ENCODE results near the gene DCAF4.

Gene DCAF4

GRCh38 chr14:72882463-72882862 is 43.8 kb upstream of the DCAF4 start:
- ATAC-seq: no peak
- TF ChIP-seq TCF4 (CRISPR knock-in tag; IDR thresholded peaks at IDR 0.05; ENCODE audit: borderline replicate concordance): no peak
- TF ChIP-seq, protein P1, sequence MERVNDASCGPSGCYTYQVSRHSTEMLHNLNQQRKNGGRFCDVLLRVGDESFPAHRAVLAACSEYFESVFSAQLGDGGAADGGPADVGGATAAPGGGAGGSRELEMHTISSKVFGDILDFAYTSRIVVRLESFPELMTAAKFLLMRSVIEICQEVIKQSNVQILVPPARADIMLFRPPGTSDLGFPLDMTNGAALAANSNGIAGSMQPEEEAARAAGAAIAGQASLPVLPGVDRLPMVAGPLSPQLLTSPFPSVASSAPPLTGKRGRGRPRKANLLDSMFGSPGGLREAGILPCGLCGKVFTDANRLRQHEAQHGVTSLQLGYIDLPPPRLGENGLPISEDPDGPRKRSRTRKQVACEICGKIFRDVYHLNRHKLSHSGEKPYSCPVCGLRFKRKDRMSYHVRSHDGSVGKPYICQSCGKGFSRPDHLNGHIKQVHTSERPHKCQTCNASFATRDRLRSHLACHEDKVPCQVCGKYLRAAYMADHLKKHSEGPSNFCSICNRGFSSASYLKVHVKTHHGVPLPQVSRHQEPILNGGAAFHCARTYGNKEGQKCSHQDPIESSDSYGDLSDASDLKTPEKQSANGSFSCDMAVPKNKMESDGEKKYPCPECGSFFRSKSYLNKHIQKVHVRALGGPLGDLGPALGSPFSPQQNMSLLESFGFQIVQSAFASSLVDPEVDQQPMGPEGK (CRISPR knock-in tag; IDR thresholded peaks at IDR 0.05; ENCODE audit: borderline replicate concordance): no peak

DNA sequence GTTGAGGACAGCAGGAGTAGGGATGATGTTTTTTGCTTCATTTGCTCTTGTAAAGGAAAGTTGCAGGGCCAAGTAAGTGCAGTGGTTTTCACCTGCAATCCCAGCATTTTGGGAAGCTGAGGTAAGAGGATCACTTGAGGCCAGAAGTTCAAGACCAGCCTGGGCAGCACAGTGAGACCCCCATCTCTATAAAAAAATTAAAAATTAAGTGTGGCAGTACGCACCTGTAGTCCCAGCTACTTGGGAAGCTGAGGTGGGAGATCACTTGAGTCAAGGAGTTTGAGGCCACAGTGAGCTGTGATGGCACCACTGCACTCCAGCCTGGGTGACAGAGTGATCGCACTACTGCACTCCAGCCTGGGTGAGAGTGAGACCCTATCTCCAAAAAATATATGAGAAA is 43.2 kb upstream of the DCAF4 start:
- no peak for TF ChIP-seq RARB (CRISPR knock-in tag; IDR thresholded peaks at IDR 0.05)
- TF ChIP-seq CSDC2 (CRISPR knock-in tag; IDR thresholded peaks at IDR 0.05): no peak
- TF ChIP-seq ZNF70 (CRISPR knock-in tag; IDR thresholded peaks at IDR 0.05): no peak
- TF ChIP-seq ZC3H10 (CRISPR knock-in tag; IDR thresholded peaks at IDR 0.05): no peak
- TF ChIP-seq OSR1 (CRISPR knock-in tag; IDR thresholded peaks at IDR 0.05): no peak
- TF ChIP-seq SNAI2 (CRISPR knock-in tag; IDR thresholded peaks at IDR 0.05): no peak
- TF ChIP-seq ZFP30 (CRISPR knock-in tag; IDR thresholded peaks at IDR 0.05): no peak
- no peak for TF ChIP-seq TCF4 (CRISPR knock-in tag; IDR thresholded peaks at IDR 0.05; ENCODE audit: borderline replicate concordance)
- no peak for ATAC-seq

DNA sequence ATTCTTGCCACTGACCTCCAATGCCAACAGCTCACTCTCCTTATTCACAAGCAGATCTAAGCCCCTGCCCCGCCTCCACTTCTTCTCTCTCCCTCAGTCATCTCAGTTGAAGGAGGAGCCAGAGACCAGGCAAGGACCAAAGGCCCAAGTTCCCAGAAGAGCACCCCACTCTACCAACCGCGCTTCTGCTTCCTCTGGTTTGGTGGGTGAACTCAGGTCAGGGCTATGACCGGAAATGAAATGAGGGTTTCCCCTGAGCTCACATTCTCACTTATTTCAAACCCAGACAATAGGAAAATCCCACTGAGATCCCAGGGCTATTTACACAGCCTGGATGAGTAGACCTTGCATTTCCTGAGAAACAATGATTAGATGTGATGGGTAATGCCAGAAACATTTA is 42.3 kb upstream of the DCAF4 start:
- no peak for ATAC-seq
- no peak for TF ChIP-seq GLIS3 (CRISPR knock-in tag; IDR thresholded peaks at IDR 0.05)
- TF ChIP-seq ZNF8 (CRISPR knock-in tag; IDR thresholded peaks at IDR 0.05): no peak
- no peak for TF ChIP-seq TCF4 (CRISPR knock-in tag; IDR thresholded peaks at IDR 0.05; ENCODE audit: borderline replicate concordance)
- no peak for TF ChIP-seq PPARA (CRISPR knock-in tag; IDR thresholded peaks at IDR 0.05; ENCODE audit: borderline replicate concordance)
- no peak for TF ChIP-seq CSDC2 (CRISPR knock-in tag; IDR thresholded peaks at IDR 0.05)
- no peak for TF ChIP-seq TOX (CRISPR knock-in tag; IDR thresholded peaks at IDR 0.05; ENCODE audit: borderline replicate concordance)
- TF ChIP-seq, protein P2, sequence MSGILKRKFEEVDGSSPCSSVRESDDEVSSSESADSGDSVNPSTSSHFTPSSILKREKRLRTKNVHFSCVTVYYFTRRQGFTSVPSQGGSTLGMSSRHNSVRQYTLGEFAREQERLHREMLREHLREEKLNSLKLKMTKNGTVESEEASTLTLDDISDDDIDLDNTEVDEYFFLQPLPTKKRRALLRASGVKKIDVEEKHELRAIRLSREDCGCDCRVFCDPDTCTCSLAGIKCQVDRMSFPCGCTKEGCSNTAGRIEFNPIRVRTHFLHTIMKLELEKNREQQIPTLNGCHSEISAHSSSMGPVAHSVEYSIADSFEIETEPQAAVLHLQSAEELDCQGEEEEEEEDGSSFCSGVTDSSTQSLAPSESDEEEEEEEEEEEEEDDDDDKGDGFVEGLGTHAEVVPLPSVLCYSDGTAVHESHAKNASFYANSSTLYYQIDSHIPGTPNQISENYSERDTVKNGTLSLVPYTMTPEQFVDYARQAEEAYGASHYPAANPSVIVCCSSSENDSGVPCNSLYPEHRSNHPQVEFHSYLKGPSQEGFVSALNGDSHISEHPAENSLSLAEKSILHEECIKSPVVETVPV (CRISPR knock-in tag; IDR thresholded peaks at IDR 0.05): no peak
- TF ChIP-seq, protein P3, sequence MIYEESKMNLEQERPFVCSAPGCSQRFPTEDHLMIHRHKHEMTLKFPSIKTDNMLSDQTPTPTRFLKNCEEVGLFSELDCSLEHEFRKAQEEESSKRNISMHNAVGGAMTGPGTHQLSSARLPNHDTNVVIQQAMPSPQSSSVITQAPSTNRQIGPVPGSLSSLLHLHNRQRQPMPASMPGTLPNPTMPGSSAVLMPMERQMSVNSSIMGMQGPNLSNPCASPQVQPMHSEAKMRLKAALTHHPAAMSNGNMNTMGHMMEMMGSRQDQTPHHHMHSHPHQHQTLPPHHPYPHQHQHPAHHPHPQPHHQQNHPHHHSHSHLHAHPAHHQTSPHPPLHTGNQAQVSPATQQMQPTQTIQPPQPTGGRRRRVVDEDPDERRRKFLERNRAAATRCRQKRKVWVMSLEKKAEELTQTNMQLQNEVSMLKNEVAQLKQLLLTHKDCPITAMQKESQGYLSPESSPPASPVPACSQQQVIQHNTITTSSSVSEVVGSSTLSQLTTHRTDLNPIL (CRISPR knock-in tag; IDR thresholded peaks at IDR 0.05; ENCODE audit: low read depth): no peak

GRCh38 chr14:72884386-72884785 is 41.9 kb upstream of the DCAF4 start:
- no peak for ATAC-seq
- TF ChIP-seq TSHZ2 (CRISPR knock-in tag; IDR thresholded peaks at IDR 0.05) (no peak), ZNF565 (CRISPR knock-in tag; conservative IDR thresholded peaks at IDR 0.05; ENCODE audit: low read depth) (no peak), ESRRG (CRISPR knock-in tag; IDR thresholded peaks at IDR 0.05) (no peak), SNAI2 (CRISPR knock-in tag; IDR thresholded peaks at IDR 0.05) (no peak), ZFP3 (CRISPR knock-in tag; IDR thresholded peaks at IDR 0.05) (no peak), ZFP30 (CRISPR knock-in tag; IDR thresholded peaks at IDR 0.05) (no peak), POU6F1 (CRISPR knock-in tag; IDR thresholded peaks at IDR 0.05; ENCODE audit: borderline replicate concordance, low read depth) (no peak), GLIS3 (CRISPR knock-in tag; IDR thresholded peaks at IDR 0.05) (no peak), ZC3H10 (CRISPR knock-in tag; IDR thresholded peaks at IDR 0.05) (no peak), ARNTL (CRISPR knock-in tag; IDR thresholded peaks at IDR 0.05; ENCODE audit: borderline replicate concordance, low read depth) (no peak), PPARA (CRISPR knock-in tag; IDR thresholded peaks at IDR 0.05; ENCODE audit: borderline replicate concordance) (no peak), ZNF8 (CRISPR knock-in tag; IDR thresholded peaks at IDR 0.05) (no peak), BACH2 (CRISPR knock-in tag; IDR thresholded peaks at IDR 0.05; ENCODE audit: borderline replicate concordance) (no peak), TCF4 (CRISPR knock-in tag; IDR thresholded peaks at IDR 0.05; ENCODE audit: borderline replicate concordance) (no peak), RARB (CRISPR knock-in tag; IDR thresholded peaks at IDR 0.05) (no peak), ISL1 (CRISPR knock-in tag; IDR thresholded peaks at IDR 0.05) (no peak), OSR1 (CRISPR knock-in tag; IDR thresholded peaks at IDR 0.05) (no peak)
- TF ChIP-seq, protein P2 (CRISPR knock-in tag; IDR thresholded peaks at IDR 0.05): no peak
- TF ChIP-seq, protein P1 (CRISPR knock-in tag; IDR thresholded peaks at IDR 0.05; ENCODE audit: borderline replicate concordance): no peak
